ENCODE measurements around the gene ARHGAP23. TPM values are rescaled to one million over a fixed set of nuclear protein-coding genes. Genes with fewer than 3 reads are reported as not detected.
"Not testable (repeated sequence)": the region's sequence is repeated elsewhere in the genome, so short reads cannot be mapped to it uniquely, and the experiment has no call there.

The ARHGAP23 gene
- total RNA-seq, 1 donor from 2014 or later, result 67.5 TPM

GRCh38 chr17:38531761-38532160 is 103.5 kb downstream of the ARHGAP23 start:
- intact Hi-C loops (cut with DNase I); DNase-seq (ENCODE audit: missing footprints); ATAC-seq: not testable (repeated sequence)

DNA sequence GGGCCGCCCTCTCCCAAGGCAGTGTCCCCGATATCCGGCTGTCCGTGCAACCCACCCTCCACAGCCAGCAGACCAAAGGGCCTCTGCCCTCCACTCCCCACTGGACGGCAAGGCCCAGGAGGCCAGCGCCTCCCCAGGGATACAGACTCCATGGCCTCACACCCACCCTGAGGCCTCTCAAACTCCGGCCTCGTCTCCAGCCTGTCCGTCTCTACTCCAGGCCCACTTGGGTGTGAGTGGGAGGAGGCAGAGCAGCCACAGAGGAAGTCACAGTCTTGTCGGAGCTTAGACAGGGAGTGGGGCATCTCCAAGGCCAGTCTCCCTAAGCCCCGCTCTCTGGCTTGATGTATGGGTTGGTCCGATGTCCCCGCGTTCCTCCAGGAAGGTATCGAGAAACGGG is 104.2 kb downstream of the ARHGAP23 start:
- intact Hi-C loops (cut with DNase I), result no loop called here
- DNase-seq (ENCODE audit: missing footprints), result no peak
- ATAC-seq, result no peak

GRCh38 chr17:38533241-38533640 is 105.0 kb downstream of the ARHGAP23 start:
- ATAC-seq (no peak), DNase-seq (ENCODE audit: missing footprints) (no peak)
- intact Hi-C loops (cut with DNase I), result no loop called here

- intact Hi-C loops (cut with DNase I), result no loop called here
- DNase-seq (ENCODE audit: missing footprints), result no peak
- ATAC-seq, result no peak
These were observed 105.7 kb downstream of the ARHGAP23 start for GRCh38 chr17:38533866-38534497.

GRCh38 chr17:38534498-38534885 is 106.2 kb downstream of the ARHGAP23 start:
- no peak for ATAC-seq
- intact Hi-C loops (cut with DNase I), result no loop called here
- no peak for DNase-seq (ENCODE audit: missing footprints)

DNA sequence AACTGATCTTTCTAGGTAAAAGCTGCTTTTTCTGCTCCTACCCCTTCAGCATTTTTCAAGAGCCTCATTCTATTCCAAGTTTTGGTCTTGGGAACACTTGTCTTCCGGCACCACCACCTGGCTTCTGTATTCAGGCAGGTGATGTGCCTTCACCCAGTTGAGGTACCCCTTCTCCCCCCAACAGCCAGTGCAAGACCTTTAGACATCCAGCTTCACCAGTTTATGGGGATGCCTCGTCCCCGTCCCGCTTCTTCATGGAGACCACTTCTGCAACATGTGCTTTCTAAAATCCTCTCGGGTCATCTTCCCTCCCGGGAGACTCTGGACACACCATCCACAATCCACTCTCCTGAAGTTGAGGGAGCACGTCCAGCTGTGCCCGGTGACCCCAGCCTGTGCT is 107.6 kb downstream of the ARHGAP23 start:
- no peak for ATAC-seq
- no peak for DNase-seq (ENCODE audit: missing footprints)
- intact Hi-C loops (cut with DNase I), result no loop called here

DNA sequence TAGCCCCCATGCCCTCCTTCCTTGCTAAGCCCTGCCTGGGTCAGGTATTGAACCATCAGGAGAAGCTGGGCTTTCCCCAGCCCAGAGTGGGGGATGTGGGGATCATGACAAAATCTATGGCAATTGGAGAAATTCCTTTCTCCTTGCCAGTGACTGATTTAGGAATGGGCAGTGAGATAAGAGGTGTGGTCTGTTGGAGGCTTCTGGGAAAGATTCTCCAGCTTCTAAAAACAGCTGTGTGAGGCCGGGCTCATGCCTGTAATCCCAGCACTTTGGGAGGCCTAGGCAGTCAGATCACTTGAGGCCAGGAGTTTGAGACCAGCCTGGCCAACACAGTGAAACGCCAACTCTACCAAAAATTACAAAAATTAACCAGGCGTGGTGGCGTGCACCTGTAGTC is 108.4 kb downstream of the ARHGAP23 start:
- intact Hi-C loops (cut with DNase I), result no loop called here
- no peak for ATAC-seq
- DNase-seq (ENCODE audit: missing footprints), result no peak

DNA sequence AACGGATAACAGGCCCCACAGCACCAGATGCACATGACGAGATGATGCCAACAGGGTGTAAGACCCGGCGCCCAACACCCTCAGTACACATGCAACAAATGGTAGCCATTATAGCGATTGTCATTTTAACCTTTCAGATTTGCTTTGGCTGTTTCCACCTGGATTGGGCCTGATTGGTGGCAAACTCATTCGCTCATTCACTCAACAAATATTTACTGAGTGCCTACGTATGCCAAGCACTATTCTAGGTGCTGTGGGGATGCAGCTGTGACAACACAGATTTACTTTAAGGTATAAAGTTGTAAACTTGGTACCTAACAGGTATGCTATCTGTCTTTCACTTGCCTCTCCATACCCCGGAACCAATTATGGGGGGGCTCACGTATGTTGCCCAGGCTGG is 110.6 kb downstream of the ARHGAP23 start:
- no peak for DNase-seq (ENCODE audit: missing footprints)
- ATAC-seq, result no peak
- intact Hi-C loops (cut with DNase I), result no loop called here

GRCh38 chr17:38539386-38539785 is 111.1 kb downstream of the ARHGAP23 start:
- intact Hi-C loops (cut with DNase I), result no loop called here
- no peak for DNase-seq (ENCODE audit: missing footprints)
- no peak for ATAC-seq

- intact Hi-C loops (cut with DNase I), result no loop called here
- ATAC-seq (no peak), DNase-seq (ENCODE audit: missing footprints) (no peak)
These were observed 112.3 kb downstream of the ARHGAP23 start for GRCh38 chr17:38540514-38541045.

- ATAC-seq, result no peak
- DNase-seq (ENCODE audit: missing footprints), result no peak
- intact Hi-C loops (cut with DNase I), result no loop called here
These were observed 113.0 kb downstream of the ARHGAP23 start for GRCh38 chr17:38541281-38541680.

DNA sequence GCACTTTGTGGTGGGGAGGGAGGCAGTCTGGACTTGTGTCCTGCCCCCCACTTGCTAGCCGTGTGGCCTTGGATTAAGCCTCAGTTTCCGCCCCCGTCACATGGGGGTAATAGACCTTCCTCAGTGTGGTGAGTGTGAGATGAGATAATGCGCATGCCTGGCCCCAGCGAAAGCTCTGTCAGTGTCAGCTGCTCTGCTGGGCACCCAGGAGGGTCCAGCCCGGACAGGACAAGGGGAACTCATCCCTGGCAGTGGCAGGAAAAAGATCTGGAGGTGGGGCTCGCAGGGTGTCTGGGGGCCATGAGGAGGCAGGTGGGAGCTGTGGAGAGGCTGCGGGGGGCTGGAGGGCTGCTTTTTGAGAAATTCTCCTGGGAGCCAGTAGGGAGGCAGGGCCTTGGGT is 114.0 kb downstream of the ARHGAP23 start:
- no peak for ATAC-seq
- DNase-seq (ENCODE audit: missing footprints), result no peak
- intact Hi-C loops (cut with DNase I), result no loop called here

GRCh38 chr17:38543403-38544174 is 115.3 kb downstream of the ARHGAP23 start:
- DNase-seq (ENCODE audit: missing footprints), result no peak
- intact Hi-C loops (cut with DNase I), result no loop called here
- no peak for ATAC-seq

GRCh38 chr17:38544175-38544838 is 116.0 kb downstream of the ARHGAP23 start:
- intact Hi-C loops (cut with DNase I), result no loop called here
- DNase-seq (ENCODE audit: missing footprints) (no peak), ATAC-seq (no peak)

DNA sequence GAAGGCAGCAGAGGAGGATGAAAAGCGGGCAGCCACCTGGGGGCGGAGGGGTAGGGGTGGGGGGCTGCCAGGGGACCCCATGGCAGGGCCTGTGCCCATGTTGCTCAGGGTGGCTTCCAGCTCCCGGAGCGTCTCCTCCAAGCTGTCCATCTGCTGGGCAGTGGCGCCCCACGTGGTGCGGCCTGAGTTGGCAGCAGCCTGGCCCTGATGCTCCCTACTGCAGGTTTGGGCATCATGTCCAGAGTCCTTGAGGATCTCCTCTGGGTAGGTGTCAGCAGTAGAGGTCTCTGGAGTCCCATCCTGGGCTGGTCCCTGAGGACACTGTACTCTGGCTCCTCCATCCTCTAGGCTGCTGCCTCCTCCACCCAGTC is 116.6 kb downstream of the ARHGAP23 start:
- intact Hi-C loops (cut with DNase I), result no loop called here
- no peak for DNase-seq (ENCODE audit: missing footprints)
- no peak for ATAC-seq

DNA sequence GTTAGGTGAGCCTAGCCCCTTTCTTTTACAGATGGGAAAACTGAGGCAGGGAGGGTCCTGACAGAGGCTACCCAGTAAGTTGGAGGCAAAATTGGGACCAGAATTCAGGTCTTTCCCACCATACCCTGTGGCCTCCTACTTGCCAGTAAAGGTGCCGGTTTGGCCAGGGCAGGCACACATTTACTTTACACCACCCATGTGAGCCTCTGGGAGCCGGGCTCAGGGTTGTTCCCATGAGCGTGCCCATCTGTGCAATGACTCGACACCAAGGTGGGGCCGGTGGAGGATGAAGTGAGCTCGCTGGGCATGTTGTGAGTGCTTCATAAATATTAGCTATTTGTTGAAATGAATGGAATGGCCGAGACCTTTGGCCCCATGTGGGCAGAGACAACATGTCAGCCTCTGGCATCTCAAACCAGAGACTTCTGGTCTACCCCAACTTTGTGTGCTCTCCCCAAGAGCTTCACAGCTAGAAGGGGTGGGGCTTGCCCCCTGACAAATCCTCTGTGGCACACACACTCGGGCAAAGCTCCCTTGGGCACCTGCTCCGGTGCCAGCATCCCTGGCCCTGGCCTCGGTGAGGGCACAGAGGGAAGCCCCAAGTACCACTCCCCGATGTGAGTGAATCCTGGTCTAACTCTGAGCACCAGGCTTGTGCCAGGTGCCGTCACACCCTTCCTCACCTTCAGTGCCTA is 117.4 kb downstream of the ARHGAP23 start:
- intact Hi-C loops (cut with DNase I), result no loop called here
- DNase-seq (ENCODE audit: missing footprints) (no peak), ATAC-seq (no peak)

- DNase-seq (ENCODE audit: missing footprints), result no peak
- no peak for ATAC-seq
- intact Hi-C loops (cut with DNase I), result no loop called here
These were observed 118.1 kb downstream of the ARHGAP23 start for GRCh38 chr17:38546396-38546795.

DNA sequence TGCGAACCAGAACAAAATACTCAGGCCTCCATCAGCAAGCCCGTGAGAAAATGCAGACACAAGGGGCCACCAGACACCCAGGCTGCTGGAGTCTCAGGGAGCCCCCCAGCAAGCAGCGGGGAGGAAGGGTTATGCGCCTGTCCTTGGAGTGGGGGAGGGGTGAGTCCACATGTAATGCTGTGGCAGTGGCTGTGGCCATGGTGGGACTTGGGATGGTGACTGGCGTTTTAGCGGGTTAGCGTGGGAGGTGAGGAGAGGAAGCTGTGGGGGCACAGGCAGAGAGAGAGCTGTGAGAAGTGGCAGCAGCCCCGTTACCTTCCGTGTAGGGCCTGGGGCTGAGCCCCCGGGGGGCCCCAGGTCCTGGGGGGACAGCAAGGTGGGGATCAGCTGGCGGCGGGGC is 119.2 kb downstream of the ARHGAP23 start:
- DNase-seq (ENCODE audit: missing footprints), result no peak
- intact Hi-C loops (cut with DNase I), result no loop called here

DNA sequence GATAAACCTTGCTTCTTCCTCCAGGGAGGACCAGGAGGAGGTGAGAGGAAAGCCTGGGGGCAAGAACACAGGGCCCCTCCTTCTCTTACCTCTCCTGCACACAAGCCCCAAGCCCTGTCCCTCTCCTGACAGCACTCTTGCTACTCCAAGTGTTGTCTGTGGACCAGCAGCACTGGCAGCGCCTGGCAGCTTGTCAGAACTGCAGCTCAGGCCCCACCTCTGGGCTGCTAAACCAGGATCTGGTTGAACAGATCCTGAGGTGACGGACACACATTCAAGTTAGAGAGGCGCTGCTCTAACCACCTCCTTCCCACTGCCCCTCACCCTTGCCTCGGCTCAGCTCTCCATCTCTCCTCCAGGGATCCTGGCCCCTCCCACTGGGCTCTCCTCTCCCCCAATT is 121.0 kb downstream of the ARHGAP23 start:
- DNase-seq (ENCODE audit: missing footprints) (peak; percentile 15), ATAC-seq (peak; percentile 8)
- intact Hi-C loops (cut with DNase I), result no loop called here

More for the DNA sequence above, 119.2 kb downstream of the ARHGAP23 start:
- ATAC-seq, result no peak
